Measurements from ENCODE around the gene IGSF21.
"Not testable (repeated sequence)": the region's sequence is repeated elsewhere in the genome, so short reads cannot be mapped to it uniquely, and the experiment has no call there.

IGSF21 gene

DNA sequence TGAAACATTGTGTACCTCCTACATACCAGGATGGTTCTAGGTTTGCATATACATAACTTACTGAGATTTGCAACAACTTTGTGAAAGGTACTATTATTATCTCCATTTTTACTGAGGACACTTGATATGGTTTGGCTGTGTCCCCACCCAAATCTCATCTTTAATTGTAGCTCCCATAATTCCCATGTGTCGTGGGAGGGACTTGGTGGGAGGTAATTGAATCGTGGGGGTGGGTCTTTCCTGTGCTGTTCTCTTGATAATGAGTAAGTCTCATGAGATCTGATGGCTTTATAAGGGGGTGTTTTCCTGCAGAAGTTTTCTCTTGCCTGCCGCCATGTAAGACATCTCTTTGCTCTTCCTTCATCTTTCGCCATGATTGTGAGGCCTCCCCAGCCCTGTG, 40.1 kb downstream of the IGSF21 start:
- no peak for DNase-seq

DNA sequence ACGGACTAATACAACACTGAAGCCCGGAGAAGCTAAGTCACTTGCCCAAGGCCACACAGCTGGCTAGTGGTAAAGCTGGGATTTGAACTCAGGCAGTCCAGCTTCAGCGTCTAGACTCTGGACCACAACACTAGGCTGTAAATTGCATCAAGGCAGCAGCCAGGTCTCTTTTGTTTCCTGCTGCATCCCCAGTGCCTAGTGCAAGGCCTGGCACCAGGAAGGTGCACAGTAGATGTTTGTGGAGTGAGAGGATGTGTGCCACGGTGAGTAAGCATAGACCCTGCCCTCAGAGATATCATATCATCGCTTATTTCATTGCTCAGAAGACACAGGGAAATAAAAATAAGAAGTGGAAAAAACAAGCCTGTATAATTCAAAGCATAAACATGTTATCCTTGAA, 40.9 kb downstream of the IGSF21 start:
- DNase-seq, result no peak

DNA sequence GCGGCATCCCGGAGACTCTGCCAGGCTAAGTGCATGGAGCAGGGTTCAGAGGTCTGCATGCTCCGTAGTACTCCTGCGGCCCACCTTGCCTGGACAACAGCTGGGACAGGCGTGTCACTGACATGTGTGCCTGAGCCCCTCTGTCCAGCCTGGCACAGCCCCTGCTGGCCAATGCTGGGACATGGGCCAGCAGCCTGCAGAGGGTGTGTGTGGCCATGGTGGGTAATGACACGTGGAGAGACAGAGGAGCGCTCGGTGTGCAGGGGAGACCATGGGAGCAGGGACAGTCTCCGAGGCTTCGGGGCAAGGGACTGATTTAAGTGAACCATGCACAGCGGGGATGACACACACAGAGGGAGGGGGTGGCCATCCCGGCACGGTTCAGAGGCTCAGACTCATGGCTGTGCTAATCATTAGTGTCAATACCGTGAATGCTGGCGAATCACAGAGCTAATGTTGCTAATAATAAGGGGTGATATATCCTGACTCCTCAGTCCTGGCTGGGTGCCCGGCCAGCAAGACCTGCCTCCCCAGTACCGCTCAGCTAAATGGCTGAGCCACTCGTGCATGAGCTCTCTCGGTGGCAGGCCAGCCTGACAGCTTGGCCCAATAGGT, 41.5 kb downstream of the IGSF21 start:
- no peak for DNase-seq

DNA sequence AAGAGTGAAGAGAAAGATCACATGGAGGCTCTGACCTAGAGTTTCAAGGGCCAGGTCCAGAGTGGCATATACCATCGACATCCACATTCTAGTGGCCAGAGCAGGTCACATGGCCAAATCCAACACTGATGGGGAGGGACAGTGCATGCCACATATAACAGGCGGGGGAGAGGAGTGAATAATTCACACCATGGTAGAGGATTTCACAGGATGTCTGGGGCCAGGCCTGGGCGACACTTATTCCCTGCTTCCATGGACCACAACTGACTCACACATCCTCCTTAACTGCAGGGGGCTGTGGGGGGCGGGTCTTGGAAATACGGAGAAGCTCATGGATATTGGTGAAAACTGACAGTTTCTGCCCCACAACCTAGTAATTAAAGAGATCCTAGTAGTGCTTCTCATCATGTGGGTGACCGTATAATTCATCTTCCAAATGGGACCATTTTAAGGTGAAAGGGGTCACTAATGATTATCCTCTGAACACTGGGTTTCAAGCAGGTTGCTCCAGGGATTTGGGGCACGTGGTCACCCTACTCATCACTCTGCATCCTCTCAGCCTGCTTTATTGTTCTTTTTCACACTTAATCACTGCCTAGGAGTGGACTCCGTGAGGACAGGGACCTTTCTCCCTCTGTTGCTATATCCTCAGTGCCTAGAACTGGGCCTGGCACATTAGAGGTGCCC, 44.0 kb downstream of the IGSF21 start:
- no peak for DNase-seq

DNA sequence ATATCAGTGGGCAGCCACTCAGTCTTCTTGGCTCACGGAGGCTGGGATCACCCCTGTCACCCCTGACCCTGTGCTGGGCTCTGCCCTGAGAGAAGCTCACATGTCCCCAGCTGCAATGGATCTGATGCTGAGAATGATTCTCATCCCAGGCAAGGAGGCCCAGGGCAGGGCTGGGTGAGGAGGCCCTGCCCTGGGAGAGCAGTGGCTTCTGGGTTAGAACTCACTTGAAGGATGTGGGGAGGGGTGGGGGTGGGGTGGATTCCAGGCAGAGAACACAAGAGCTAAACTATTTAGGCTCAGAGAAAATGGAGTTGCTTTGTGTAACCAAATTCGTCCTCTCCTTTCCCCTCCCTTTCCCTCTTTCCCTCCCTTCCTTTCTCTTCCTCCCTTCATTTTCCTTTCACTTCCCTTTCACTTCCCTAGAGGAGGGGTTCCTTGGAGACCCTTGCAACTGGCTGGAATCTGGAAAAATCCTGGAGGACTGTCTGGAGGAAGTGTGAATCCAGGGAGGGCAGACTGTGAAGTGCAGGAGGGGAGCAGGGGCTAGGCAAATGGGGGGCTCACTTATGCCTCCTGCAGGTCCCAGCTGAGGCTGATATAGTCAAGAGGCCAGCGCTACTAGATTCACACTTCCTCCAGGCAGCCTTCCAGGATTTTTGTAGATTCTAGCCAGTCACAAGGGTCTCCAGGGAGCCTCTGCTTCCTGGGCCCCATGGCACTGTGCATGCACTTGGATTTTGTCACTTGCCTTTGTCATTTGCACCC, 47.0 kb downstream of the IGSF21 start:
- no peak for DNase-seq

DNA sequence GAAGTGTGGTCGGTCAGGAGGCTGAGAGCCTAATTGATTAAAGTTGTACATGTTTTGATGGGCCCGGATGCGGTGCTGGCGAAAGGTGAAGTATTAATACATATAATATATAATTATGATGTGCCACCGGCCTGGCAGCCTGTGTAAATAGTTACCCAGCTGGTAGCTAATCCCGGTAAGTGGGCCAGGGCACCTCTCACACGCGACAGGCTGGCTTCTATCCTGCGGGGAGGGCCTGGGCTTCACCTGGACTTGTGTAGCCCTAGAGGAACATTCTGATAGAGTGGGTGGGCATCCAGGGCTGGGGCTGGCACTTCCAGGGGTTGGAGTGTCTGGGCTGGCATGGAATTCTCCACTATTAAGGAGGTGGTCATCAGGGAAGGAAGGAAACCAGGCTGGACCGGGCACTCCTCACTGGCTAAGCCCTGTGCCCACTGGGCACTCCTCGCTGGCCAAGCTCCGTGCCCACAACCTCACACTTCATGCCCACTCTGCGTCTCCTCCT, 48.3 kb downstream of the IGSF21 start:
- DNase-seq, result no peak

DNA sequence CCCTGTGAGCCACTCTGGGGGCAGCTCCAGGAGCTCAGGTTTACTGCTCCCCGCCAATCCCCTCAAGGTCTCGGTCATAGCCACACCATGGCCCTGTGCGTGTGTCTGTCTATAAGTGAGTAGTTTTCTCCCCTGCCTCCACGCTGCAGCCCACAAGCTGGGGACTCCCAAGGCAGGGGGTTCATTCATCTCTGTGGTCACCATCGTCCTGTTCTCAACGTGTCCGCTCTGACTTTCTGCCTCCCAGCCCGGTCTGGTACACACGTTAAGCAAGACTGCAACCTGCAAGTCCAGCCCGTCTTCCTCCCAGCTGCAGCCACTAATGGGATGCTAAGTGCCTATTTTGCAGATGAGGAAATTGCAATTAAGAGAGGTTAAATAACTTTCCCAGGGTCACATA, 49.8 kb downstream of the IGSF21 start:
- no peak for DNase-seq

DNA sequence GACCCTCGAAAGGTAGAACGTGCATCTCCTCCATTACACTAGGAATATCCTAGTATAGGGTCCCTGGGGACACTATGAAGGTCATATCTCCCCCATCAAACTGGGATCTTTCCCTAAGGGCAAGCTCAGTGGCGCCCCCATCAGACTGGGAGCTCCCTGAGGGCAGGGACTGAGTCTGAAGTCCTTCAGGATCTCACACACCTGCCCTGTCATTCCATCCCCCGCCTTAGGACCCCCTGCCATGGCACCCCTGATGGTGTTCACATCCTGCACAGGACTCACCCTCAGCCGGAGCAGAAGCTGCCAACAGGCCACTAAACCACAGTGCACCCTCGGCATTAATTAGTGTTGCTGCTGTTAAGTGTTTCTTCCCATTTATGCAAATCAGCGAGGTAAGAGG, 50.4 kb downstream of the IGSF21 start:
- DNase-seq, result no peak

DNA sequence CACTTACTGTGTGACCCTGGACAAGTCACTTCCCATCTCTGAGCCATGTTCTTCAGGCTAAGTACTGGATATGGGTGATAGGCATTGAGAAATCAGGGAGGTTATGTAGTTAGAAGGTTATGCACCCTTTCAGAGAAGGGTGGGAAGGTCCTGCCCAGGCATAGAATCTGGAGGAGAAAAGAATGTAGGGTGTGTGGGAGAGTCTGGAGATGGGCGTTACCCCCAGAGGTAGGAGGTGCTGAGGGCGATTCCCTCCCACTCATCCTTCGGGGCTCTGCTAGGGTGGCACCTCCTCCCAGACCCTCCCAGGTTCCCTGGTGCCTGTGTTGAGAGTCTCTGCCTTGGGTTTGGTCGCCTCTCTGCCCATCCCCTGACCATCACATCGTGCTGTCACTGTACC, 51.1 kb downstream of the IGSF21 start:
- DNase-seq, result no peak

DNA sequence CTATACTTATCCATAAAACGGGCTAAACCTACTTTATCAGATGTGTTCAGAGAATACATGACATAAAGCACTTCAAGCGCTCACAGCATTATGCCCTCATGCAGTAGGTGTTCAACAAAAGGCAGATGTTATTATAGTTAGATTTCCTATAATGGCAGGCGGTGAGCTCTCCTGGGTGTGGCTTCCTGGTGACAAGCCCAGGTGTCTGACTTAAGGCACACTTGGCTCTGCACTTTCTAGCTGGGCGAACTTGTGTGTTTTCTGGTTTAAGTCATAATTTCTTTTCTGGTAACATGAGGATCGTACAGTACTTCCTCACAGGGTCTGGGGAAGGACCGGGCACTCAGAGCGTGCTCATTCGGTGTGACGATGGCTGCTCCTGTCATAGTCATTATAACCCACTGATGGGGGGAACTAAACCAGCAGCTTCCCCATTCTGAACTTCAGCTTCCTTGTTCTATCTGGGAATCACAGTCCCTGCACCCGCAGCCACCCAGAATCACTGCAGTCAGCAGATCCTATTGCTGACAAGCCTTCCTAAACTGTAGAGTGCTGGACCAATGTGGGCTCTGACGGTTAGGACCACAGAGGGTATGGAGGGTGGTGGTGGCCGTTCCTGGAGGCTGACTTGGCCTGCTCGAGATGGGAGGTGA, 52.8 kb downstream of the IGSF21 start:
- no peak for DNase-seq

DNA sequence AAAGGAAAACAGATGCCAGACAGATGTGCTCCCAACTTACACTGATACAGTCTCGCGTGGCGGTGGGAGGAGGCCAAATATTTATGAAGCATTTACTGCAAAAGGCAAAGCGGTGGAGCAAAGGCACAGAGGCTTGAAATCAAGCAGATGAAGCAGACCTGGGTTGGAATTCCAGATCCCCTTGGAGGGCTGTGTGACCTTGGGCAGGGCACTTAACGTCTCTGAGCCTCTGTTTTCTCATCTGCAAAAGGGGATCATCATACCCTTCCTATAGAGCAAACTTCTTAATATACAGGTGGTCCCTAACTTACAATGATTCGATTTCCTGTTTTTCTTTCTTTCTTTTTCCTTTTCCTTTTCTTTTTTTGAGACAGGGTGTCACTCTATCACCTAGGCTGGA, 54.1 kb downstream of the IGSF21 start:
- DNase-seq, result no peak

DNA sequence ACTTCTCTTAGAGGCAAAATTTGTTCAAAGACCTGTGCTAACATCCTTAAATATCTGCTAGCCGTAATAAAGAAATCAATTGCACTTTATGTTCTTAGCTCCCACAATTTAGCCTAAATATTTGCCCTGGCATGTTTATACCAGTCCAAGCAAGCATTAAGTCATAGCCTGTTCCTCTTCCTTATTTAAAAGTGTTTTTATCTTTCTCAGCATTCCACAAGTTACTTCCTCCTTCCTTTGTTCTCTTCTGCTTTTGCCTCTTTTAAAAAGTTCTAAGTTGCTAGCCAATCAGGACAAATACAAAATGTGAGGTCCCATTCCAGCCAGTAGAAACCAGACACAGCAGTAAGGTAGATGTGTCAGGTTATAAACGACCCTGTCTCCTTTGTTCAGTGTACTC, 58.0 kb downstream of the IGSF21 start:
- DNase-seq, result not testable (repeated sequence)

DNA sequence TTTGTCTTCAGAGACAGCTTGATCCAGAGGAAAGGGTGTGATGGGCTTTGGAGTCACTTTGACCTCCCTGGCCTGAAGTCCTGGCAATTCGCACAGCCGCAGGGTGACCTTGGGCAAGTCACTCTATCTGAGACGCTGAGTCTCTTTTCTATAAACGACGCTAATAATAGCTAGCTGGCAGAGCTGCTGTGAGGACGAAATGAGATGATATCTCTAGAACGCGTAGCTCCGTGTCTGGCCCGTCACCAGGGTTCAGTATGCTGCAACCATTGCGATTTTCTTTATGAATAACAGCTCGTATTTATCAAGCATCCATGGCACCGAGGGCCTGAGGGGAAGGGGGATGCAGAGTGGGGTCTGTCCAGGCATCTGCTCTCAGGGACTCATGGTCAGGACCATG, 58.7 kb downstream of the IGSF21 start:
- no peak for DNase-seq

DNA sequence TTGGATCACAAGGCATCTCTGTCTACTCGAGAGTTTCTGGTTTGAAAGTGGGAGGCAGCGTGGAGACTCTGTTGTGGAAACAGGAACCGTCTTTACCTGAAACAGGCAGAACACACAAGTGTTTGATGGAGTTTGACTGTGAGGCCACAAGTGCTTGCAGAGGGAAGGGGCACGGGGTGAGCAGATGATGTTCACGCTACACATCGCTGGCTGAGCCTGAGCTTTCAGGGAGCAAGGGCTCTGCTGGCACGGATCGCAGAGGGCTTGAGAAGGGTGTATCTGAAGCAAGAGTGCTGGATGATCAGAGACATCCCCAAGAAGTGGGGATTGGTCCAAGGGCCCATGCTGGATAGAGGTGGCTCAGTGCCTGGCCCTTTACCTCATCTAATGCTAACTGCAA, 59.3 kb downstream of the IGSF21 start:
- DNase-seq, result no peak

DNA sequence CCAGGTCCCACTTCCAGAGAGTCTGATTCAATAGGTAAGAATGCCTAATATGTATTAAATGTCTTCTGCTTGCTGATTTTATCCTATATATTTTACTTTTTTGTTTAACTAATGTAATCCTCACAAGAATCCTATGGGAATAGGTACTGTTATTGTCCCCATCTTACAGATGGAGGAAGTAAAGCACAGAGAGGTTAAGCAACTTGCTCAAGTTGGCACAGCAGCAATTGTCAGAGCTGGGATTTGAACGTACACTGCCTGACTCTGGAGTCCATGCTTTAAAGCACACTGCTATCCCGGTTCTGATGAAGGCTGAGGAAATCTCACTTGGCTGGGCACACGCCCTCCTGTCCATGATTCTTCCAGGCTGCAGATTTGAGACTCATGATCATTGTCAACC, 62.8 kb downstream of the IGSF21 start:
- DNase-seq, result no peak

DNA sequence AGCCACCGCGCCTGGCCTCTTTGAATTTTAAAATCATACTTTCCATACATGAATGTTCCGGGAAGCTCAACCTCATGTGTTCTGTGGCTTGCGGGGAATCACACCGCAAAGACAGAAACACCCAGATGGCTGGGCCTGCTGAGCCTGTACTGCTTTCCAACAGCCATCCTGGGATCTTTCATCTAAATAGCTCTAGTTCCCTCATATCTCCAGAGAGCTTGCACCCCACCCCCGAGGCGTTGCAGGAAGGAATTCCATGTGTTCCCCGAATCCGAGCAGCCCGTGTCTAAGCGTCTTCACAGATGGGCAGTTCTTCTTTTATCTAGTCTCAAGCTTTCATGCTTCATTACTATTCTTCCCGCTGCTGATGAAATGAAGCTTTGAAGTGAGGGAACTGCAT, 66.4 kb downstream of the IGSF21 start:
- DNase-seq, result no peak

DNA sequence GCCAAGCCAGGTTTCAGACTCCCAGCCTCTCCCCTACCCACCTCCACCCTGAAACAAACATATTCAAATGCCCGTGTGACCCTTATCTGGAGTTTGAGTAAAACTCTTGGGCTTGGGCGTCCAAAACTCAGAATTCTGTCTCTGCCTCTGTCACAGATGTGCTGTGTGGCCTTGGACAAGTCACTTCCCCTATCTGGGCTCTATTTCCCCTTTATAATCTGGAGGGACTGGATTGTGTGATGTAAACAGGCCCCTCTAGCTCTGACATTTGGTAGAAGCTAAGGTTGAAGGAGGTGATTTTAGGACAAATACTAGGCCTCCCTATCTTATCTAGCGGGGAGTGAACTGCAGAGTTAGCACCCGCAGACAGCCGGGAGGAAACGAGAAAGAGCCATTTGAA, 67.5 kb downstream of the IGSF21 start:
- no peak for DNase-seq

DNA sequence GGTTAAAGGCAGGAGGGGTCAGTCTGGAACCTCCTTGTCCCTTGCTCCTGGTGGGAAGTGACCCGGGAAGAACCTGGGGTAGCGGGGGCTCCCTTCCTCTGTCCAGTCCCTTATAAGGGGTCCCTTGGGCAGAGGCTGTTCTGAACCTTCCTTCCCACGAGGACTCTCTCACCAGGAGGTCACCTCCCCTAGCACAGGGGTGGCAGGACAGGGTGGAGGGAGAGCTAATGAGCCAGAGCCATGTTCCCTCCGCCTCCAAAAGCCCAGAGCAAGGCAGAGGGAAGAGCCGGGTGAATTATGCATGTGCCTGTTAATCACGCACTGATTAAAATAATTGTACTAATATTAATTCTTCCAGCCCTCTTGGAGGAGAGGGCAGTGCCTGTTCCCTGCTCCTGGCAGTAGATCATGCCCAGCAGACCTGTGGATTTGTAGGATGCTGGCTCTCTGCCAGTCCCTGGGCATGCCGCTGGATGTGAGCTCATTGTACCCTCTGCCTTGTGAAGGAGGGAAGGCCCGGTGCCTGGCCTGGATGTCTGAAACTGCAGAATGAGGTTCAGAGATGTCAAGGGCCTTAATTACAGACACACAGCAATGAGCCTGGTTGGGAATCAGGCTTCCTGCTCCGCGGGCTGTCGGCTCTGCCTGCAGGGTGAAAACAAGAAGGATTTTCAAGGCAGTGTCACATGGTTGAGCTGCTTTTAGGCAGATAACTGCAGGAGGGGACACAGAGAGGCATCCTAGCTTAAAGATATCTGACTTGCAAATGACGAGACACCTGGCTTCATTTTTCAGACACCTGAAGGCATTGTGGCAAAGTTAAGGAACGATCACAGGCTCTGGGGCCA, 68.2 kb downstream of the IGSF21 start:
- no peak for DNase-seq

DNA sequence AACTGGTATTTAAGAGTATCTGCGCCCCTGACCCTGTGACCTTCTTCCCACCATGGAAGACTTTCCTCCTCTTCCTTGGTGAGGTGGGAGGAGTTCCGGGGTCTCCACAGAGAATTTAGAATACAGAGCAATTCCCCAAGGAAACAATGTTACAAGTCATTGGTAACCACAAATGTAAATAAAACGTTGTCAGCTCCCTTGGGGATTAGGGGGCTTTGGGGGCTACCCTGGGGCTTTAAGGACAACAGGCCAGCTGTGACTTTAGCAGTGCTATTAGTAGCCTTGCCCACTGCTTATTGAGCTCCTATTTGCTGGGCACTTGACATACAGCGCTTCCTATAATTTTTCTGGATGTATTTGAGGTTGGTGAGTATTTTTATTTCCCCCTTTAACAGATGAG, 69.0 kb downstream of the IGSF21 start:
- DNase-seq, result no peak

DNA sequence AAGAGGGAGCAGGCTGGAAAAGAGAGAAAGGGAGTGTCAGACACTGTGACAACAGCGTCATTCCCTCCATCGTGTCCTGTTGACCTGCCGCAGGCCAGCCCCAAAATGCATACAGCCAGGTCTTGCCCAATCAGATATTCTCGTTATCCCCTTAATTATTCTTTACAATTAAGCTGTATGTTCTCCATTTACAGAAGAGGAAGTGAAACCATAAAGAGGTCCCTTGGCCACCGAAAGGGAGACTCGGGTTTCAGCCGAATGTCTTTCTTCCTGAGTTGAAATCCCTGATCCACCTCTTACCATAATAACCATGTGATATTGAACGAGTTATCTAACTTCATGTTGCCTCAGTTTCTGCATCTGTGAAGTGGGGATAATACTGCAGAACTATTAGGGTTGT, 70.5 kb downstream of the IGSF21 start:
- DNase-seq, result no peak

DNA sequence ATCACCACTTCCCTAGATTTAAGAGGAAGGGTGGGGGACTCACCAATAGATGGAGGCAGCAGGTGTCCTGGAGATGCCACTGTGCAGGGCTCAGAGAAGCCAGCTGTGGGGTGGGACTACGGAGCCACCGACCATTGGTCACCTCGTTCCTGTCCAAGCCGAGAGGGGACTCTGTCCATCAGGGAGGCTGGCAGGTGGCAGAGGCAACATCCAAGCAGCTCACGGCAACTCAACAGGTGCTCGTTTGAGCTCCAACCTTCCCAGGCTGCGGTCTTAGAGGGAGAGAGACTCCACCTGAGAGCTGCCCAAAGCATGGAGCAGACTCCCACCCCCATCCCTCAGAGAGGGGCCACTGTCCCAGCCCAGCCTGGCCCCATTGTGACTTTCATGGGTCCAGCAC, 71.4 kb downstream of the IGSF21 start:
- no peak for DNase-seq

DNA sequence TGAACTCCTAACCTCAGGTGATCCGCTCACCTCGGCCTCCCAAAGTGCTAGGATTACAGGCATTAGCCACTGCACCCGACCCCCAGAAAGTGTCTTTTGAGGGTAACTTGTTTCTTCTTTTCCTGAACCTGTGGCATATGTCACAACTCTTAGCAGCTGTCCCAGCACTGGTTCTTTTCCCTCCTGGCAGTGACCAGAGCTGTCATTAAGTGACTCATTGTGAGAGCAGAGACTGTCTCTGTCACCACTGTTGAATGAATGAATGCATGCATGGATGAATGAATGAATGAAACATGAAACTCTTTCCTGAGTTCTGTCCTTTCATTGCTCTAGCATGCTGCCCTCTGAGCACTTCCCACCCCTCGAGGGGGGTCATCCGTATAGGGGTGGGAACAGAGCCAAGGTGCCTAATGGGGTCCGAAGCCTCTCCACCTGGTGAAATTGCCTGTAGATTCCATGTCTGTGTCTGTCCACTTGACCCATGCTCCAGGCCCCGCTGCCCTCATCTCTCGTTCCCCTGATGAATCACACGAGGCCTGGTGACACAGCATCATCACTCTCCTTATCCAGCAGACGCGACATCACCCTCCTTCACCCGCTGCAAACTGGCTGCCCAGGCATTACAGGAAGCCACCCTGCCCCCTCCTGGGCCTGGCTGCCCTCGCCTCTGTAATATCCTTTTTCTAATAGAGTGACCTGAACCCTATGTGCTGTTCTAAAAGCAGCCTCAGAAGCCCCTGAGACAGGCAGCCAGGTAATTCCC, 75.0 kb downstream of the IGSF21 start:
- no peak for DNase-seq
